HEK293 (cell line): ENCODE results near the gene RPL39.

Experiments used
- CTCF ChIA-PET: fragments of 350-600 bp; formaldehyde crosslinking; extraction: SDS; loops from one replicate; lab custom pipeline; 2021; ENCODE audit warnings: antibody characterized with exemption; lab: Yijun Ruan, JAX
- POLR2A ChIA-PET: fragments of 300-600 bp; formaldehyde crosslinking; extraction: SDS; loops from one replicate; lab custom pipeline; 2020; ENCODE audit warnings: antibody characterized with exemption, inconsistent platforms; lab: Yijun Ruan, JAX
- H3K27ac ChIP-seq: fragments of 200-500 bp; sonication (Bioruptor generic); 2 replicates; pipeline ENCODE4 v1.5.1; 2014; ENCODE audit warnings: low read depth, low read length, control low read depth, inconsistent platforms; ENCODE audit errors: extremely low read depth
- H3K36me3 ChIP-seq, 2 experiments: fragments of 200-500 bp in 1 of 2; sonication (Bioruptor generic) in 1 of 2; 1 replicate in 1 of 2; 2 replicates in 1 of 2; pipeline ENCODE4 v1.5.1; 2014 to 2017; ENCODE audit warnings: inconsistent platforms in 2 of 2, low read length in 2 of 2; ENCODE audit not compliant: control insufficient read depth in 2 of 2, insufficient read depth in 1 of 2
- H3K4me1 ChIP-seq: fragments of 200-500 bp; sonication (Bioruptor generic); 2 replicates; pipeline ENCODE4 v1.5.1; 2014; ENCODE audit warnings: mild to moderate bottlenecking, low read length, inconsistent platforms; ENCODE audit not compliant: control insufficient read depth, insufficient read depth
- H3K4me3 ChIP-seq: 2 replicates; pipeline ENCODE4 v1.5.1; 2011; ENCODE audit warnings: low read depth, mild to moderate bottlenecking, control low read depth, low read length, moderate library complexity
- H3K9me3 ChIP-seq: fragments of 200-500 bp; sonication (Bioruptor generic); 2 replicates; pipeline ENCODE4 v1.5.1; 2014; ENCODE audit warnings: low read depth, low read length, inconsistent platforms; ENCODE audit not compliant: control insufficient read depth, insufficient read depth
- CTCF ChIP-seq: fragments of 450-650 bp; formaldehyde crosslinking; IDR thresholded peaks from 2 replicates; pipeline ENCODE4 v1.5.1; 2016; ENCODE audit warnings: missing biosample characterization, missing genetic modification characterization
- EGR2 ChIP-seq: fragments of 450-650 bp; formaldehyde crosslinking; IDR thresholded peaks from 2 replicates; pipeline ENCODE4 v1.5.1; 2016; ENCODE audit warnings: low read depth, missing biosample characterization, missing genetic modification characterization
- KLF16 ChIP-seq: fragments of 450-650 bp; formaldehyde crosslinking; IDR thresholded peaks from 2 replicates; pipeline ENCODE4 v1.5.1; 2017; ENCODE audit warnings: missing biosample characterization, missing genetic modification characterization
- ZEB2 ChIP-seq: fragments of 450-650 bp; formaldehyde crosslinking; IDR thresholded peaks from 2 replicates; pipeline ENCODE4 v1.5.1; 2016; ENCODE audit warnings: missing biosample characterization, missing genetic modification characterization
- ZFHX2 ChIP-seq: fragments of 450-650 bp; formaldehyde crosslinking; conservative IDR thresholded peaks from 2 replicates; pipeline ENCODE4 v1.5.1; 2016; ENCODE audit warnings: missing biosample characterization, missing genetic modification characterization
- ZNF148 ChIP-seq: fragments of 450-650 bp; formaldehyde crosslinking; IDR thresholded peaks from 2 replicates; pipeline ENCODE4 v1.5.0; 2017; ENCODE audit warnings: missing biosample characterization, missing genetic modification characterization, borderline replicate concordance
- ZNF2 ChIP-seq: fragments of 450-650 bp; formaldehyde crosslinking; IDR thresholded peaks from 2 replicates; pipeline ENCODE4 v1.5.1; 2016; ENCODE audit warnings: missing biosample characterization, missing genetic modification characterization
- ZNF280D ChIP-seq: fragments of 450-650 bp; formaldehyde crosslinking; IDR thresholded peaks from 2 replicates; pipeline ENCODE4 v1.5.1; 2016; ENCODE audit warnings: missing biosample characterization, missing genetic modification characterization
- ZNF423 ChIP-seq: fragments of 450-650 bp; formaldehyde crosslinking; IDR thresholded peaks from 2 replicates; pipeline ENCODE4 v1.5.1; 2016; ENCODE audit warnings: missing biosample characterization, missing genetic modification characterization
- ZNF548 ChIP-seq: fragments of 450-650 bp; formaldehyde crosslinking; IDR thresholded peaks from 2 replicates; pipeline ENCODE4 v1.5.1; 2016; ENCODE audit warnings: missing biosample characterization, missing genetic modification characterization
- ZNF610 ChIP-seq: fragments of 450-650 bp; formaldehyde crosslinking; IDR thresholded peaks from 2 replicates; pipeline ENCODE4 v1.5.1; 2016; ENCODE audit warnings: missing biosample characterization, missing genetic modification characterization, borderline replicate concordance
- ZSCAN30 ChIP-seq: fragments of 450-650 bp; IDR thresholded peaks from 2 replicates; pipeline ENCODE4 v1.5.1; 2018; ENCODE audit warnings: missing biosample characterization, mild to moderate bottlenecking, missing genetic modification characterization, moderate library complexity

The RPL39 gene

GRCh38 chrX:119790977-119791436 lies 423 bp downstream of the RPL39 start:
- ChIA-PET CTCF (interaction anchor here (0.6 to 1.7 kb wide), 2 partner anchors 9 to 96 kb away, joined by 3 to 6 read pairs; no protein-coding TSS in a partner anchor), POLR2A (interaction anchor here (0.5 to 3.0 kb wide), 31 partner anchors 9 to 863 kb away, joined by 3 to 54 read pairs (median 5); partner anchors contain the start of genes NDUFA1, NKRF, RNF113A and SEPTIN6)
- H3K36me3 ChIP-seq, result peaks cover 27 to 46% of the 10 kb centered on the region in 2 experiments; a peak in 2 of 3 replicates
- H3K9me3 ChIP-seq, result no peaks in the 10 kb centered on the region
- H3K27ac ChIP-seq, result peak overlapping the region; percentile 96
- H3K4me1 ChIP-seq, result peaks cover 2% of the 10 kb centered on the region; the same call in 1 of the 2 replicates
- peak overlapping the region; percentile 77 for H3K4me3 ChIP-seq
- TF ChIP-seq ZSCAN30 (tag by site-specific recombination), result no peak
- peak; percentile 30 for TF ChIP-seq CTCF (tag by site-specific recombination)
- peak; percentile 36; the same call in 1 of the 2 replicates for TF ChIP-seq EGR2 (tag by site-specific recombination)
- TF ChIP-seq KLF16 (tag by site-specific recombination), result peak; percentile 75
- TF ChIP-seq ZFHX2, result peak; percentile 56; the same call in 1 of the 2 replicates
- no peak for TF ChIP-seq ZNF610 (tag by site-specific recombination)

- TF ChIP-seq ZNF148 (tag by site-specific recombination) (no peak), ZNF548 (tag by site-specific recombination) (no peak), ZNF2 (tag by site-specific recombination) (peak; percentile 27; the same call in 1 of the 2 replicates), ZNF423 (tag by site-specific recombination) (no peak), ZSCAN30 (tag by site-specific recombination) (peak; percentile 61; the same call in 1 of the 2 replicates), CTCF (tag by site-specific recombination) (peak; percentile 77), ZNF280D (tag by site-specific recombination) (0 out of 2 replicates have a peak, but pooled peaks have one; percentile 65), ZEB2 (tag by site-specific recombination) (peak; percentile 13; the same call in 1 of the 2 replicates)
- no peaks in the 10 kb centered on the region for H3K9me3 ChIP-seq
- H3K36me3 ChIP-seq, result peaks cover 60 to 88% of the 10 kb centered on the region in 2 experiments; a peak in 2 of 3 replicates
- H3K4me3 ChIP-seq, result no peak overlapping the region
- H3K27ac ChIP-seq, result no peak overlapping the region
- POLR2A ChIA-PET, result interaction anchor here (0.6 to 1.6 kb wide), 5 partner anchors 10 to 68 kb away, joined by 3 to 8 read pairs (median 4); partner anchors contain the start of genes SOWAHD and UPF3B
- H3K4me1 ChIP-seq, result no peaks in the 10 kb centered on the region
- CTCF ChIA-PET, result interaction anchor here (0.6 to 1.7 kb wide), 13 partner anchors 9 to 307 kb away, joined by 3 to 6 read pairs (median 3); no protein-coding TSS in a partner anchor
Observed at GRCh38 chrX:119784747-119785446, 6.5 kb downstream of the RPL39 start.
